Loucy (cell line): ENCODE data around the gene TES.
A peak's percentile ranks its signal among the peaks of the same experiment; 100 is the strongest.

Source experiments
- H2AFZ ChIP-seq: fragments of 200-600 bp; sonication (generic); 2 replicates; pipeline ENCODE4 v1.6.0; 2016; ENCODE audit warnings: antibody characterized with exemption, mild to moderate bottlenecking, low read length, moderate library complexity
- H3F3A ChIP-seq: fragments of 200-600 bp; 2 replicates; pipeline ENCODE4 v1.6.0; 2016; ENCODE audit warnings: antibody characterized with exemption, low read depth, mild to moderate bottlenecking
- H3K27me3 ChIP-seq: fragments of 200-600 bp; sonication (generic); 2 replicates; pipeline ENCODE4 v1.6.1; 2014; ENCODE audit warnings: low read length, mild to moderate bottlenecking; ENCODE audit not compliant: insufficient read depth, poor library complexity, severe bottlenecking
- H3K36me3 ChIP-seq: fragments of 200-600 bp; sonication (generic); 2 replicates; pipeline ENCODE4 v1.6.1; 2016; ENCODE audit warnings: low read length; ENCODE audit not compliant: insufficient read depth
- H3K4me1 ChIP-seq: fragments of 200-600 bp; sonication (generic); 2 replicates; pipeline ENCODE4 v1.5.1; 2014; ENCODE audit warnings: low read length, mild to moderate bottlenecking; ENCODE audit not compliant: insufficient read depth, poor library complexity, severe bottlenecking
- H3K4me2 ChIP-seq: fragments of 200-600 bp; sonication (generic); 2 replicates; pipeline ENCODE4 v1.6.0; 2014; ENCODE audit warnings: antibody characterized with exemption, low read length, low read depth, mild to moderate bottlenecking; ENCODE audit not compliant: poor library complexity, severe bottlenecking
- H3K4me3 ChIP-seq: fragments of 200-600 bp; sonication (generic); 2 replicates; pipeline ENCODE4 v1.5.1; 2014; ENCODE audit warnings: low read length, mild to moderate bottlenecking, mixed read lengths; ENCODE audit not compliant: poor library complexity, severe bottlenecking
- H3K79me2 ChIP-seq: fragments of 200-600 bp; sonication (generic); 2 replicates; pipeline ENCODE4 v1.6.1; 2014; ENCODE audit warnings: low read length; ENCODE audit not compliant: insufficient read depth
- H3K9ac ChIP-seq: fragments of 200-600 bp; sonication (generic); 2 replicates; pipeline ENCODE4 v1.6.0; 2014; ENCODE audit warnings: mild to moderate bottlenecking, low read depth, low read length, moderate library complexity; ENCODE audit not compliant: poor library complexity, severe bottlenecking
- H3K9me2 ChIP-seq: fragments of 200-600 bp; sonication (generic); replicated peaks from 2 replicates; pipeline ENCODE4 v1.6.1; 2016; ENCODE audit warnings: low read depth, low read length, mixed read lengths
- H3K9me3 ChIP-seq: fragments of 200-600 bp; sonication (generic); 2 replicates; pipeline ENCODE4 v1.6.1; 2014; ENCODE audit warnings: mild to moderate bottlenecking, antibody characterized with exemption, low read length, low read depth; ENCODE audit not compliant: insufficient read depth
- H4K20me1 ChIP-seq: fragments of 200-600 bp; sonication (generic); 2 replicates; pipeline ENCODE4 v1.6.0; 2014; ENCODE audit warnings: antibody characterized with exemption, low read length, mild to moderate bottlenecking; ENCODE audit not compliant: insufficient read depth, poor library complexity, severe bottlenecking
- EZH2phosphoT487 ChIP-seq: fragments of 200-600 bp; IDR thresholded peaks from 2 replicates; pipeline ENCODE4 v1.6.1; 2018; ENCODE audit warnings: antibody characterized with exemption, mild to moderate bottlenecking, moderate library complexity, borderline replicate concordance
- TF ChIP-seq, protein P1 (sequence below): fragments of 200-600 bp; sonication (generic); conservative IDR thresholded peaks from 2 replicates; pipeline ENCODE4 v1.5.1; 2014; ENCODE audit warnings: mild to moderate bottlenecking, antibody characterized with exemption, low read length

Gene TES

GRCh38 chr7:116229366-116229765 is 19.0 kb downstream of the TES start:
- no peaks in the 10 kb centered on the region for H3K9me2 ChIP-seq
- H3K4me2 ChIP-seq: no peak overlapping the region
- no peak for TF ChIP-seq EZH2phosphoT487
- TF ChIP-seq, protein P1, sequence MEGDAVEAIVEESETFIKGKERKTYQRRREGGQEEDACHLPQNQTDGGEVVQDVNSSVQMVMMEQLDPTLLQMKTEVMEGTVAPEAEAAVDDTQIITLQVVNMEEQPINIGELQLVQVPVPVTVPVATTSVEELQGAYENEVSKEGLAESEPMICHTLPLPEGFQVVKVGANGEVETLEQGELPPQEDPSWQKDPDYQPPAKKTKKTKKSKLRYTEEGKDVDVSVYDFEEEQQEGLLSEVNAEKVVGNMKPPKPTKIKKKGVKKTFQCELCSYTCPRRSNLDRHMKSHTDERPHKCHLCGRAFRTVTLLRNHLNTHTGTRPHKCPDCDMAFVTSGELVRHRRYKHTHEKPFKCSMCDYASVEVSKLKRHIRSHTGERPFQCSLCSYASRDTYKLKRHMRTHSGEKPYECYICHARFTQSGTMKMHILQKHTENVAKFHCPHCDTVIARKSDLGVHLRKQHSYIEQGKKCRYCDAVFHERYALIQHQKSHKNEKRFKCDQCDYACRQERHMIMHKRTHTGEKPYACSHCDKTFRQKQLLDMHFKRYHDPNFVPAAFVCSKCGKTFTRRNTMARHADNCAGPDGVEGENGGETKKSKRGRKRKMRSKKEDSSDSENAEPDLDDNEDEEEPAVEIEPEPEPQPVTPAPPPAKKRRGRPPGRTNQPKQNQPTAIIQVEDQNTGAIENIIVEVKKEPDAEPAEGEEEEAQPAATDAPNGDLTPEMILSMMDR: no peak
- no peak overlapping the region for H3K4me3 ChIP-seq
- no peaks in the 10 kb centered on the region for H3K79me2 ChIP-seq
- H3K36me3 ChIP-seq: no peaks in the 10 kb centered on the region
- H3K9me3 ChIP-seq: no peaks in the 10 kb centered on the region
- H3K4me1 ChIP-seq: peaks cover 27% of the 10 kb centered on the region
- peak overlapping the region; percentile 12; the same call in 1 of the 2 replicates for H2AFZ ChIP-seq
- H3K9ac ChIP-seq: no peak overlapping the region
- H3F3A ChIP-seq: no peaks in the 10 kb centered on the region
- H3K27me3 ChIP-seq: no peaks in the 10 kb centered on the region
- no peaks in the 10 kb centered on the region for H4K20me1 ChIP-seq

- Histone ChIP-seq H2AFZ (peak overlapping the region; percentile 64), H3K9me2 (no peaks in the 10 kb centered on the region), H3K4me1 (peaks cover 28% of the 10 kb centered on the region), H3K79me2 (no peaks in the 10 kb centered on the region), H3F3A (no peaks in the 10 kb centered on the region), H3K4me3 (no peak overlapping the region), H3K36me3 (no peaks in the 10 kb centered on the region), H4K20me1 (no peaks in the 10 kb centered on the region), H3K27me3 (no peaks in the 10 kb centered on the region), H3K9me3 (no peaks in the 10 kb centered on the region), H3K9ac (peak overlapping the region; percentile 6), H3K4me2 (peak overlapping the region; percentile 2)
- no peak for TF ChIP-seq EZH2phosphoT487
- TF ChIP-seq, protein P1: no peak
Measured at GRCh38 chr7:116230191-116231005, 20.1 kb downstream of the TES start.

DNA sequence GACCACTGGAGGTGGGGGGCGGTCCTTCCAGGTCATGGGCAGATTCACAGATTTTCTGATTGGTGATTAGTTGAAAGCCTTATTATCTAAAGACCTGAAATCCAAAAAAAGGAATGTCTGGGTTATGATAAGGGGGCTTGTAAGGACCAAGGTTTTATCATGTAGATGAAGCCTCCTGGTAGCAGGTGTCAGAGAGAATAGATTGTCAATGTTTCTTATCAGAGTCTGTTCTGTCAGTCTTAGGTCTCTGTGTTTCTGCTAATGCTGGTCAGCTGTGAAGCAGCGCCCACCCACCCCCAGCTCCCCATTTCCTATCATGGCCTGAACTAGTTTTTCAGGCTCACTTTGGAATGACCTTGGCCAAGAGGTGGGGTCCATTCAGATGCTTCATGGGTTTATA is 21.2 kb downstream of the TES start:
- Histone ChIP-seq H3K4me3 (no peak overlapping the region), H3K79me2 (no peaks in the 10 kb centered on the region), H4K20me1 (no peaks in the 10 kb centered on the region), H3K9me2 (no peaks in the 10 kb centered on the region), H3K9me3 (no peaks in the 10 kb centered on the region), H3F3A (no peaks in the 10 kb centered on the region), H2AFZ (0 out of 2 replicates have a peak overlapping the region, but pooled peaks have one; percentile 27), H3K4me2 (no peak overlapping the region), H3K9ac (no peak overlapping the region), H3K27me3 (no peaks in the 10 kb centered on the region), H3K36me3 (no peaks in the 10 kb centered on the region), H3K4me1 (peaks cover 33% of the 10 kb centered on the region)
- TF ChIP-seq EZH2phosphoT487: no peak
- TF ChIP-seq, protein P1: no peak
